ENCODE measurements around the gene JARID2. TPM values are rescaled to one million over a fixed set of nuclear protein-coding genes. Genes with fewer than 3 reads are reported as not detected.
A peak's percentile ranks its signal among the peaks of the same experiment; 100 is the strongest.

Gene JARID2
- total RNA-seq, 1 donor from 2014 or later = 43.9 TPM

- Mint-ChIP-seq H3K4me3 (no peak overlapping the region), H3K4me1 (ENCODE audit: unreplicated experiment) (peaks cover 4% of the 10 kb centered on the region), H3K27me3 (no peaks in the 10 kb centered on the region), H3K27ac (peak overlapping the region; percentile 63), H3K36me3 (peaks cover 31% of the 10 kb centered on the region), H3K9me3 (no peaks in the 10 kb centered on the region)
- no peak for DNase-seq (ENCODE audit: extremely low spot score, unreplicated experiment)
- TF ChIP-seq CTCF (conservative IDR thresholded peaks at IDR 0.05) = no peak
Observed at GRCh38 chr6:15513801-15514711, 268.2 kb downstream of the JARID2 start.

- peaks cover 40% of the 10 kb centered on the region for H3K36me3 Mint-ChIP-seq
- TF ChIP-seq CTCF (conservative IDR thresholded peaks at IDR 0.05) = no peak
- H3K4me1 Mint-ChIP-seq (ENCODE audit: unreplicated experiment) = peaks cover 4% of the 10 kb centered on the region
- peak overlapping the region; percentile 46 for H3K27ac Mint-ChIP-seq
- no peaks in the 10 kb centered on the region for H3K27me3 Mint-ChIP-seq
- DNase-seq (ENCODE audit: extremely low spot score, unreplicated experiment) = no peak
- no peak overlapping the region for H3K4me3 Mint-ChIP-seq
- H3K9me3 Mint-ChIP-seq = no peaks in the 10 kb centered on the region
Observed at GRCh38 chr6:15515226-15515625, 269.4 kb downstream of the JARID2 start.

- DNase-seq (ENCODE audit: extremely low spot score, unreplicated experiment) = no peak
- no peak for TF ChIP-seq CTCF (conservative IDR thresholded peaks at IDR 0.05)
- H3K4me1 Mint-ChIP-seq (ENCODE audit: unreplicated experiment) = no peaks in the 10 kb centered on the region
- H3K36me3 Mint-ChIP-seq = peaks cover 46% of the 10 kb centered on the region
- H3K27me3 Mint-ChIP-seq = no peaks in the 10 kb centered on the region
- no peak overlapping the region for H3K4me3 Mint-ChIP-seq
- H3K27ac Mint-ChIP-seq = no peak overlapping the region
- H3K9me3 Mint-ChIP-seq = no peaks in the 10 kb centered on the region
Observed at GRCh38 chr6:15515660-15516375, 269.9 kb downstream of the JARID2 start.

DNA sequence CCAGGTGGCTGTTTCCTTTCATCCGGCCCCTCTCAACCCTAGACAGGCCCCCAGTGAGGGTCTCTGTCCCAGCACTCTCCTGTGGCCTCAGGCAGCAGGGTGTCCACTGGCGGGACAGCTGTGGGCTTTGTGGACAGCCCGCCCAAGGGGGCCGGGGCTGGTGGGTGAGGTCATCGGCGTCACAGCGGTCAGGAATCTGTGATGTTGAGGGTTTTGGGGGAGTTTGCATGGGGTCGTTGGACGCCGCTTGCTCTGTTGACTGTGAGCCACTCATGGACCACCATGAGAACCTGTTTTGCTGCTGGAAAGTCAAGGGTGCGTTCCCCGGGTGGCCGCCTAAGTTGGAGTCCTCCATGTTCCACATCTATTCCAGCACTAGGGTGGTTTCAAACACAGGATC is 270.5 kb downstream of the JARID2 start:
- no peak overlapping the region for H3K27ac Mint-ChIP-seq
- no peak for TF ChIP-seq CTCF (conservative IDR thresholded peaks at IDR 0.05)
- no peaks in the 10 kb centered on the region for H3K9me3 Mint-ChIP-seq
- no peak overlapping the region for H3K4me3 Mint-ChIP-seq
- no peaks in the 10 kb centered on the region for H3K27me3 Mint-ChIP-seq
- no peaks in the 10 kb centered on the region for H3K4me1 Mint-ChIP-seq (ENCODE audit: unreplicated experiment)
- no peak for DNase-seq (ENCODE audit: extremely low spot score, unreplicated experiment)
- peaks cover 52% of the 10 kb centered on the region for H3K36me3 Mint-ChIP-seq

DNA sequence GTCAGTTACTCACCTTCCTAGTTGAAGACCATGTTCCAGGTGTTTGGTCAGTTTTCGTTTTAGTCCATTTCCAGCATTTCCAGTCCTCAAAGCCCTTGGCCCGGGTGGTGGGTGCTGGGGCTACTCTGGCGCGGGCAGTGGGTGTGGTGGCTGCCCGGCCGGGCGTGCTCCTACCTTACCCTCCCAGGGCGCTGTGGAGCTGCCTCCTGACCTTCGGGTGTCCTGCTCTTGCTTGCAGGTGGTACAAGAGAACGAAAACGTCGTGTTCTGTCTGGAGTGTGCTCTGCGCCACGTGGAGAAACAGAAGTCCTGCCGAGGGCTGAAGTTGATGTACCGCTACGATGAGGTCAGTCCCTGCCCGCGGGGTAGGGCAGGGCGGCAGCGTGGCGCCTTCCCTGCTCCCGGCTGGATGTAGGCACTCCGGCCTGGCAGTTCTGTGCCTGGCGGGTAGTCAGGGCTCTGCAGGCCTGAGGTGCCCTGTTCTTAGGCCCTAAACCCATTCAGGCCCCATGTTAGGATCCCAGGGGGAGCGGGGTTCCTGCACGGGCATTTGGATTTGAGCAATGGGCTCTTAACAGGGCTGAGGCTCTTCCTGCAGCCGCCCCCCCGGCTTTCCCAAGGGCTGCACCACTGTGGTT is 271.2 kb downstream of the JARID2 start:
- Mint-ChIP-seq H3K36me3 (peaks cover 55% of the 10 kb centered on the region), H3K27me3 (no peaks in the 10 kb centered on the region), H3K9me3 (no peaks in the 10 kb centered on the region), H3K4me1 (ENCODE audit: unreplicated experiment) (no peaks in the 10 kb centered on the region), H3K27ac (no peak overlapping the region), H3K4me3 (no peak overlapping the region)
- DNase-seq (ENCODE audit: extremely low spot score, unreplicated experiment) = no peak
- no peak for TF ChIP-seq CTCF (conservative IDR thresholded peaks at IDR 0.05)
